NCI-H128 (cell line): ENCODE results near the gene CARMIL3.

Experiments used
- DNase-seq: peaks from one replicate; lab custom pipeline; 2025; ENCODE audit not compliant: unreplicated experiment; lab: John Stamatoyannopoulos, UW

CARMIL3 gene

GRCh38 chr14:24113801-24114531 lies 62.2 kb downstream of the CARMIL3 start:
- DNase-seq: peak; percentile 59

- peak; percentile 97 for DNase-seq
Measured at GRCh38 chr14:24114532-24115421, 63.0 kb downstream of the CARMIL3 start, which contains the start of the genes DCAF11 and NRL. DCAF11 (plus strand) TSS chr14:24114777; CDS start chr14:24115595, 818 bp downstream. NRL (minus strand) TSS chr14:24114949; CDS start chr14:24082848, 32,101 bp downstream.

- no peak for DNase-seq
Measured at GRCh38 chr14:24115422-24116127, 63.8 kb downstream of the CARMIL3 start.

GRCh38 chr14:24116128-24116814 lies 64.5 kb downstream of the CARMIL3 start:
- DNase-seq: no peak

GRCh38 chr14:24117179-24117578 lies 65.4 kb downstream of the CARMIL3 start:
- DNase-seq: no peak
